CD1c-positive myeloid dendritic cell (primary cell): Measurements from ENCODE around the gene OPALIN.
"Not testable (repeated sequence)": the region's sequence is repeated elsewhere in the genome, so short reads cannot be mapped to it uniquely, and the experiment has no call there.

Source experiments
- DNase-seq: peaks from one replicate; pipeline ENCODE4 v3.0.0-alpha.2; 2016; ENCODE audit errors: extremely low spot score

OPALIN gene

GRCh38 chr10:96338279-96338925 lies 20.4 kb downstream of the OPALIN start:
- no peak for DNase-seq

- DNase-seq: no peak
Measured at GRCh38 chr10:96337106-96337505, 21.7 kb downstream of the OPALIN start.

- DNase-seq: peak; percentile 28
Measured at GRCh38 chr10:96334616-96335526, 23.9 kb downstream of the OPALIN start.

GRCh38 chr10:96333101-96333500 lies 25.7 kb downstream of the OPALIN start:
- DNase-seq: no peak

GRCh38 chr10:96327462-96327861 lies 31.3 kb downstream of the OPALIN start:
- DNase-seq: no peak

- no peak for DNase-seq
Measured at GRCh38 chr10:96325719-96326373, 33.0 kb downstream of the OPALIN start.

GRCh38 chr10:96324447-96324846 lies 34.4 kb downstream of the OPALIN start:
- no peak for DNase-seq

GRCh38 chr10:96322275-96322674 lies 36.5 kb downstream of the OPALIN start:
- no peak for DNase-seq

- DNase-seq: no peak
Measured at GRCh38 chr10:96321822-96322221, 37.0 kb downstream of the OPALIN start.

- DNase-seq: no peak
Measured at GRCh38 chr10:96319754-96320474, 38.9 kb downstream of the OPALIN start.

GRCh38 chr10:96317067-96317833 lies 41.6 kb downstream of the OPALIN start:
- DNase-seq: no peak

- no peak for DNase-seq
Measured at GRCh38 chr10:96313344-96313743, 45.5 kb downstream of the OPALIN start.

- no peak for DNase-seq
Measured at GRCh38 chr10:96311180-96311715, 47.6 kb downstream of the OPALIN start.

- no peak for DNase-seq
Measured at GRCh38 chr10:96310321-96310669, 48.5 kb downstream of the OPALIN start.

- no peak for DNase-seq
Measured at GRCh38 chr10:96309628-96310320, 49.0 kb downstream of the OPALIN start.

GRCh38 chr10:96308854-96309253 lies 49.9 kb downstream of the OPALIN start:
- DNase-seq: not testable (repeated sequence)

- DNase-seq: peak; percentile 3
Measured at GRCh38 chr10:96306516-96306915, 52.3 kb downstream of the OPALIN start.

GRCh38 chr10:96305019-96305418 lies 53.8 kb downstream of the OPALIN start:
- no peak for DNase-seq

- no peak for DNase-seq
Measured at GRCh38 chr10:96304230-96304629, 54.6 kb downstream of the OPALIN start, which contains the start of gene DNTT. TSS of gene DNTT (plus strand) at chr10:96304434. CDS start at chr10:96304498, 64 bp downstream.

- DNase-seq: no peak
Measured at GRCh38 chr10:96301616-96302015, 57.2 kb downstream of the OPALIN start.
